ENCODE results near the gene MRPL1.
"Not testable (repeated sequence)": the region's sequence is repeated elsewhere in the genome, so short reads cannot be mapped to it uniquely, and the experiment has no call there.

Gene MRPL1

GRCh38 chr4:77917601-77918000 lies 55.0 kb downstream of the MRPL1 start:
- no peak for DNase-seq

- no peak for DNase-seq
Observed at GRCh38 chr4:77920371-77920770, 57.7 kb downstream of the MRPL1 start.

- DNase-seq: peak; percentile 94
Observed at GRCh38 chr4:77921701-77922100, 59.1 kb downstream of the MRPL1 start.

GRCh38 chr4:77922158-77923094 lies 59.8 kb downstream of the MRPL1 start:
- DNase-seq: peak; percentile 44

GRCh38 chr4:77927991-77928925 lies 65.6 kb downstream of the MRPL1 start:
- peak; percentile 37 for DNase-seq

GRCh38 chr4:77930154-77930639 lies 67.6 kb downstream of the MRPL1 start:
- no peak for DNase-seq

- peak; percentile 23 for DNase-seq
Observed at GRCh38 chr4:77930876-77931275, 68.2 kb downstream of the MRPL1 start.

GRCh38 chr4:77931452-77932135 lies 69.0 kb downstream of the MRPL1 start:
- DNase-seq: peak; percentile 67

- DNase-seq: no peak
Observed at GRCh38 chr4:77938560-77938959, 75.9 kb downstream of the MRPL1 start.

- DNase-seq: not testable (repeated sequence)
Observed at GRCh38 chr4:77945929-77946328, 83.3 kb downstream of the MRPL1 start.

GRCh38 chr4:77950203-77950602 lies 87.6 kb downstream of the MRPL1 start:
- DNase-seq: no peak

GRCh38 chr4:77952457-77952856 lies 89.8 kb downstream of the MRPL1 start:
- DNase-seq: no peak

GRCh38 chr4:77954690-77955089 lies 92.1 kb downstream of the MRPL1 start:
- no peak for DNase-seq

- no peak for DNase-seq
Observed at GRCh38 chr4:77956917-77957316, 94.3 kb downstream of the MRPL1 start.

GRCh38 chr4:77958897-77959296 lies 96.3 kb downstream of the MRPL1 start:
- no peak for DNase-seq

GRCh38 chr4:77959566-77960338 lies 97.1 kb downstream of the MRPL1 start:
- DNase-seq: peak; percentile 51

GRCh38 chr4:77960367-77960766 lies 97.7 kb downstream of the MRPL1 start:
- DNase-seq: no peak

- DNase-seq: no peak
Observed at GRCh38 chr4:77963004-77963403, 100.4 kb downstream of the MRPL1 start.

GRCh38 chr4:77973657-77974056 lies 111.0 kb downstream of the MRPL1 start:
- DNase-seq: not testable (repeated sequence)

- not testable (repeated sequence) for DNase-seq
Observed at GRCh38 chr4:77982900-77983540, 120.4 kb downstream of the MRPL1 start.

GRCh38 chr4:77983612-77984311 lies 121.1 kb downstream of the MRPL1 start:
- DNase-seq: not testable (repeated sequence)

Measured in fibroblast of skin of right quadriceps (primary cell).